ENCODE measurements around the gene POLR2H. TPM values are rescaled to one million over a fixed set of nuclear protein-coding genes. Genes with fewer than 3 reads are reported as not detected.

Gene POLR2H
- total RNA-seq, 1 experiment from 2014 or later = 133 TPM

GRCh38 chr3:184333190-184333589, 28.3 kb upstream of the POLR2H start (continued):
- no peak for TF ChIP-seq AFF4 (CRISPR knock-in tag; IDR thresholded peaks at IDR 0.05; ENCODE audit: borderline replicate concordance)
- TF ChIP-seq FOXP4 (CRISPR knock-in tag; IDR thresholded peaks at IDR 0.05) = no peak
- TF ChIP-seq ZBTB21 (CRISPR knock-in tag; IDR thresholded peaks at IDR 0.05; ENCODE audit: borderline replicate concordance) = no peak
- no peak for TF ChIP-seq USF2 (CRISPR knock-in tag; IDR thresholded peaks at IDR 0.05)
- TF ChIP-seq AR (CRISPR knock-in tag; IDR thresholded peaks at IDR 0.05) = no peak
- no peak for TF ChIP-seq ZNF281 (CRISPR knock-in tag; IDR thresholded peaks at IDR 0.05)
- no peak for TF ChIP-seq JAZF1 (CRISPR knock-in tag; IDR thresholded peaks at IDR 0.05)
- no peak for TF ChIP-seq NFATC4 (CRISPR knock-in tag; IDR thresholded peaks at IDR 0.05)

GRCh38 chr3:184333700-184334099, 27.8 kb upstream of the POLR2H start:
- no peak overlapping the region for H3K4me3 Mint-ChIP-seq
- CTCF ChIA-PET = no interaction called here
- H3K36me3 Mint-ChIP-seq = peaks cover 54% of the 10 kb centered on the region
- POLR2A ChIA-PET = no interaction called here
- no peak for ATAC-seq
- H3K27ac Mint-ChIP-seq = peak overlapping the region; percentile 8
- H3K9me3 Mint-ChIP-seq = no peaks in the 10 kb centered on the region
- no peaks in the 10 kb centered on the region for H3K27me3 Mint-ChIP-seq (ENCODE audit: low read depth)
- DNase-seq (ENCODE audit: low spot score) = no peak
- peaks cover 25% of the 10 kb centered on the region for H3K4me1 Mint-ChIP-seq
- TF ChIP-seq ATF2 (CRISPR knock-in tag; IDR thresholded peaks at IDR 0.05; ENCODE audit: borderline replicate concordance, low read depth) = no peak

All from WTC11 (cell line).